ENCODE measurements around the gene DNAJC5. TPM values are rescaled to one million over a fixed set of nuclear protein-coding genes. Genes with fewer than 3 reads are reported as not detected.
A peak's percentile ranks its signal among the peaks of the same experiment; 100 is the strongest.

DNAJC5 gene, protein sequence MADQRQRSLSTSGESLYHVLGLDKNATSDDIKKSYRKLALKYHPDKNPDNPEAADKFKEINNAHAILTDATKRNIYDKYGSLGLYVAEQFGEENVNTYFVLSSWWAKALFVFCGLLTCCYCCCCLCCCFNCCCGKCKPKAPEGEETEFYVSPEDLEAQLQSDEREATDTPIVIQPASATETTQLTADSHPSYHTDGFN
- total RNA-seq = 10 to 100 TPM; 44.6 to 66.0 (median 60.7) TPM

DNA sequence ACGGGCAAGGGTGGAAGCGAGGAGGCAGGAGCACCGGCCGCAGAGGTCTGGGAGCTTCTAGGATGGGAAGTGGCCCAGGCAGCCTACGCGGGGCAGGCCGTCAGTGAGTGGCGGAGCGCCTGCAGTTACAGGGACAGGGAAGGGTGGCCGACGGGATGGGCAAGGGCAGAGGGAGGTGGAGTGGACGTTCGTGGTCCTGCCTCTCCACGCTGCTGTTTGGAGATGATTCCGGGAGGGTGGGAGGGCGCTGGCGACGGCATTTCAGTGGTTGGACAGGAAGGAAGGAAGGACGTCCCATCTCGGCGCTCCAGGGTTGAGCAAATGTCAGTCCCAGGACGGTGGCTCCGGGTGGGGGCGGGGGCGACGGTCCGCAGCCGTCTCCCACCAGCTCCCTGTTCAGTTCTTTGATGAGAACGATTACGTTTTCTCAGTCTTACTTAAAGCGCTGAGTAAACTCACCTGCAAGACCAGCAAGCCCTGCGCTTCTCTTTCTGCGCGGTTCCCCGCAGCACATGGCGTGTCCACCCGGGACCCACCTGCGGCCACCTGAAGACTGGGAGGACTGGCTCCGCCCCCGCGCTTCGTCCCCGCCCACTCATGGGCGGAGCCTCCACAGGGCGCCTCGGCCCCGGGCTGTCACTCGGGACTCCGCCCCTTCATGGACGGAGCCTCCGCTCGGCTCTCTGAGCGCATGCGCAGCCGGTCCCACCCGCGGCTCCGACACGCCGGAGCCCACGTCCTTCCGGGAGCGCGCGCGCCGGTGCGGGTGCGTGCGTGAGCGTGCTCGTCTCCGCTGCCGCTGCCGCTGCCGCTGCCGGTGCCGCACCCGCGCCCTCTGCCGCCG lies at the start of gene DNAJC5:
DNAJC5 (plus strand) TSS at position 769 of the 844 bp plus-strand sequence. CDS start 33,220 bp downstream, outside the sequence.
- Histone ChIP-seq H3K27ac (peak within 1 kb of the TSS; percentile 86 to 94 (median 89)), H3K36me3 (peaks cover 0 to 25% (median 19%) of the 10 kb centered on the region in 4 donors), H3K9me3 (no peaks in the 10 kb centered on the region), H3K4me3 (peak within 1 kb of the TSS; percentile 56 to 75 (median 73)), H3K4me1 (peaks cover 37 to 64% (median 50%) of the 10 kb centered on the region in 4 donors), H3K27me3 (no peaks in the 10 kb centered on the region)
- WGBS, 2 donors = 2 to 4% methylated on average over 26 to 60 of the region's 82 CpGs
- ATAC-seq (ENCODE audit: low FRiP score in 2 of 2) (peak; percentile 95 to 97), DNase-seq (peak; percentile 97 to 99)
- TF ChIP-seq, protein P1, sequence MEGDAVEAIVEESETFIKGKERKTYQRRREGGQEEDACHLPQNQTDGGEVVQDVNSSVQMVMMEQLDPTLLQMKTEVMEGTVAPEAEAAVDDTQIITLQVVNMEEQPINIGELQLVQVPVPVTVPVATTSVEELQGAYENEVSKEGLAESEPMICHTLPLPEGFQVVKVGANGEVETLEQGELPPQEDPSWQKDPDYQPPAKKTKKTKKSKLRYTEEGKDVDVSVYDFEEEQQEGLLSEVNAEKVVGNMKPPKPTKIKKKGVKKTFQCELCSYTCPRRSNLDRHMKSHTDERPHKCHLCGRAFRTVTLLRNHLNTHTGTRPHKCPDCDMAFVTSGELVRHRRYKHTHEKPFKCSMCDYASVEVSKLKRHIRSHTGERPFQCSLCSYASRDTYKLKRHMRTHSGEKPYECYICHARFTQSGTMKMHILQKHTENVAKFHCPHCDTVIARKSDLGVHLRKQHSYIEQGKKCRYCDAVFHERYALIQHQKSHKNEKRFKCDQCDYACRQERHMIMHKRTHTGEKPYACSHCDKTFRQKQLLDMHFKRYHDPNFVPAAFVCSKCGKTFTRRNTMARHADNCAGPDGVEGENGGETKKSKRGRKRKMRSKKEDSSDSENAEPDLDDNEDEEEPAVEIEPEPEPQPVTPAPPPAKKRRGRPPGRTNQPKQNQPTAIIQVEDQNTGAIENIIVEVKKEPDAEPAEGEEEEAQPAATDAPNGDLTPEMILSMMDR (IDR thresholded peaks at IDR 0.05) = peak in 1 of 6 experiments; percentile 28
- TF ChIP-seq POLR2AphosphoS5 (IDR thresholded peaks at IDR 0.05) (peak; percentile 27 to 79), POLR2A (IDR thresholded peaks at IDR 0.05) (peak in 1 of 4 donors; percentile 80), EP300 (IDR thresholded peaks at IDR 0.05) (no peak)

DNA sequence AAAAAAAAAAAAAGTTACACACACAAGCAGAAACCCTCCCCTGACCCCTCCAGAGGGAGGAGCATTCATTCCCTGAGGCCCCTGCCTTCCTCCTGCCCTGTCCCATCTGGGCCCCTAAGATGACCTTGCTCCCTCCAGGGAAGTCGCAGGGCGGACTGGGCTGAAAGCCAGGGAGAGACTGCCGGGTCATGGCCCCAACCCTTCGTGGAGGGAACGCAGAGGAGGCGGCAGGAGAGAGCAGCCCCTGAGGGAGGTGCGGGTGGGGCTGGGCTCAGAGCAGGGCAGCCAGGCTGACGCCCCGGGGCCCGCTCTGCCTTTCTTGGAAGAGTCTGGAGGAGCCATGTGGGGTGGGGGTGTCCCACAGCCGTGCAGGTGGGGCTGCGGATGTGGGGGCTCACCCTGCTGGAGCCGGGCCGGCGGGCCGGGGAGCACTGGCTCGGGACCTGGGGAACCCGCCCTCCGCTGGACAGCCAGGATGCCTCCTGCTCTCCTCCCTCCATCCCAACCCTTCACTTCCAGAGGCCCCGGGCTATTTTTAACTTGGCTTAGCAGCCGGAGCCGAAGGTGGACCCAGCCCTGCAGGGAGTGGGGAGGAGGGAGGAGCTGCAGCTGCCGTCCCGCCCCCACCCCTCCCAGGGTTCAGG lies 48.7 kb upstream of the DNAJC5 start:
- WGBS, 2 donors = 0 to 5% methylated on average over 8 to 22 of the region's 24 CpGs
- Histone ChIP-seq H3K4me3 (no peak overlapping the region), H3K36me3 (no peaks in the 10 kb centered on the region), H3K27me3 (peaks cover 0 to 19% (median 0%) of the 10 kb centered on the region in 4 donors), H3K9me3 (no peaks in the 10 kb centered on the region), H3K27ac (peak overlapping the region; percentile 58 to 84 (median 81)), H3K4me1 (peaks cover 37 to 51% (median 41%) of the 10 kb centered on the region in 4 donors)
- ATAC-seq (ENCODE audit: low FRiP score in 2 of 2) (peak in 1 of 2 donors; percentile 40), DNase-seq (peak in 1 of 2 donors; percentile 80)
- TF ChIP-seq EP300 (IDR thresholded peaks at IDR 0.05) (no peak), POLR2AphosphoS5 (IDR thresholded peaks at IDR 0.05) (peak in 1 of 2 donors; percentile 24)

DNA sequence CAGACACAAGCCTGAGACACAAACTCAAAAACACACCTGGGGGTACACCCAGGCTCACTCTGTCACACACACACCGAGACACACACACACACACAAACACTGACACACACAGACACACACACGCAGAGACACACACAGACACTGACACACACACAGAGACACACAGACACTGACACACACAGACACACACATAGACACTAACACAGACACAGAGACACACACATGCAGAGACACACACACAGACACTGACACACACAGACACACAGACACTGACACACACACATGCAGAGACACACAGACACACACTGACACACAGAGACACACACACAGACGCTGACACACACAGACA lies 48.1 kb upstream of the DNAJC5 start:
- peaks cover 37 to 51% (median 41%) of the 10 kb centered on the region in 4 donors for H3K4me1 ChIP-seq
- H3K9me3 ChIP-seq = no peaks in the 10 kb centered on the region
- TF ChIP-seq, protein P1 (IDR thresholded peaks at IDR 0.05) = no peak
- TF ChIP-seq EP300 (IDR thresholded peaks at IDR 0.05) (no peak), POLR2A (IDR thresholded peaks at IDR 0.05) (no peak), POLR2AphosphoS5 (IDR thresholded peaks at IDR 0.05) (no peak)
- peaks cover 0 to 19% (median 0%) of the 10 kb centered on the region in 4 donors for H3K27me3 ChIP-seq
- DNase-seq = no peak
- H3K4me3 ChIP-seq = no peak overlapping the region
- 31 to 35% methylated on average over 3 of the region's 3 CpGs for WGBS, 2 donors
- ATAC-seq (ENCODE audit: low FRiP score in 2 of 2) = no peak
- no peaks in the 10 kb centered on the region for H3K36me3 ChIP-seq
- H3K27ac ChIP-seq = peak overlapping the region; percentile 58 to 84 (median 81)

DNA sequence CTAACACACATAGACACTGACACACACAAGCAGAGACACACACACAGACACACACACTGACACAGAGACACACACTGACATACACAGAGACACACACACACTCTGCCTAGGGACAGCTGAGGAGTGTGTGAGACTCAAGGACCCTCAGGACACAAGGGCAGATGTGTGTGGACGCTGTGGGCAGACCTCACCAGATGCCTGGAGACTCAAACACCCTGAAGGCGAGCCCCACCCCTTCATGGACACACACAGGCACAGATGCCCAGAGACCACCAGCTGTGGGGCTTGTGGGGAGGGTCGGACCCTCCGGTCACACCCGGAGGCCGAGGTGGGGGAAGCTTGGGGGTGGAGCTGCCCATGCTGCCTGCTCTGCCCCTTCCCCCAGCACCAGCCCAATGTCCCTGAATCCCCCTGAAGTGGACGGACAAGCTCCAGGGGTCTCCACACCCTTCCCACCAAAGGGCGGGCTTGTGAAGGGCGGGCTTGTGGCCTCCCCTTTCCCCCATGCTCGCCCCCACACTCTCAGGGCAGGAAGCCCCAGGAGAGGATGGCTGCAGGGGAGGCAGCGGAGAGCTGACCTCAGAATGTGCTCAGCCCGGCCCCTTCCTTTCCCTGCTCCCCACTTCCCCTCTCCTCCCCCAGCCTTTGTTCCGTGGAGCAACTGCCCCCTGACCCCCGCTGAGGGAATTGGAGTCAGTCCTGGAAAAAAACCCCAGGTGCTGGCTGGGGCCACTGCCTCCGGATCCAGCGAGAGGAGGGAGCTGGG lies 47.5 kb upstream of the DNAJC5 start:
- DNase-seq = peak in 1 of 2 donors; percentile 46
- H3K9me3 ChIP-seq = no peaks in the 10 kb centered on the region
- peak; percentile 12 to 18 for ATAC-seq (ENCODE audit: low FRiP score in 2 of 2)
- no peak for TF ChIP-seq POLR2A (IDR thresholded peaks at IDR 0.05)
- TF ChIP-seq, protein P1 (IDR thresholded peaks at IDR 0.05) = no peak
- TF ChIP-seq EP300 (IDR thresholded peaks at IDR 0.05) = no peak
- TF ChIP-seq POLR2AphosphoS5 (IDR thresholded peaks at IDR 0.05) = no peak
- 32 to 38% methylated on average over 8 to 16 of the region's 16 CpGs for WGBS, 2 donors
- peaks cover 0 to 19% (median 0%) of the 10 kb centered on the region in 4 donors for H3K27me3 ChIP-seq
- H3K36me3 ChIP-seq = no peaks in the 10 kb centered on the region
- peak overlapping the region in 1 of 4 donors; percentile 3 for H3K4me3 ChIP-seq
- H3K4me1 ChIP-seq = peaks cover 37 to 51% (median 41%) of the 10 kb centered on the region in 4 donors
- peak overlapping the region; percentile 58 to 84 (median 81) for H3K27ac ChIP-seq

Measured in upper lobe of left lung (tissue), 6 donors.